HG03159 (cell line): ENCODE results near the gene DYNC1LI1.
"Not testable (repeated sequence)": the region's sequence is repeated elsewhere in the genome, so short reads cannot be mapped to it uniquely, and the experiment has no call there.

Experiments used
- ATAC-seq: cut with Tn5 transposase; IDR thresholded peaks from one replicate; pipeline ENCODE4 v1.9.1; 2021; ENCODE audit warnings: mild to moderate bottlenecking, moderate library complexity; ENCODE audit not compliant: unreplicated experiment

Gene DYNC1LI1

GRCh38 chr3:32540899-32541298, 29.8 kb downstream of the DYNC1LI1 start:
- no peak for ATAC-seq

GRCh38 chr3:32532434-32532833, 38.2 kb downstream of the DYNC1LI1 start:
- ATAC-seq = no peak

- no peak for ATAC-seq
Measured at GRCh38 chr3:32531010-32531647, 39.5 kb downstream of the DYNC1LI1 start.

- no peak for ATAC-seq
Measured at GRCh38 chr3:32525720-32526119, 44.9 kb downstream of the DYNC1LI1 start.

GRCh38 chr3:32522682-32523081, 48.0 kb downstream of the DYNC1LI1 start:
- no peak for ATAC-seq

GRCh38 chr3:32518921-32519320, 51.7 kb downstream of the DYNC1LI1 start:
- not testable (repeated sequence) for ATAC-seq

DNA sequence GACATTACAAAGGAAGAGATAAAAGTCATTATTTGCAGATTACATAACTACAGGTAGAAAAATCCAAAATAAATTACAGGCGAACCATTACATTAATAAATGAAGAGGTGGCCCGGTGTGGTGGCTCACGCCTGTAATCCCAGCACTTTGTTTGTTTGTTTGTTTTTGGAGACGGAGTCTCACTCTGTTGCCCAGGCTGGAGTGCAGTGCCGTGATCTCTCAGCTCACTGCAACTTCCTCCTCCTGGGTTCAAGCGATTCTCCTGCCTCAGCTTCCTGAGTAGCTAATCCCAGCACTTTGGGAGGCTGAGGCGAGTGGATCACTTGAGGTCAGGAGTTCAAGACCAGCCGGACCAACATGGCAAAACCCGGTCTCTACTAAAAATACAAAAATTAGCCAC, 53.9 kb downstream of the DYNC1LI1 start:
- ATAC-seq = not testable (repeated sequence)

DNA sequence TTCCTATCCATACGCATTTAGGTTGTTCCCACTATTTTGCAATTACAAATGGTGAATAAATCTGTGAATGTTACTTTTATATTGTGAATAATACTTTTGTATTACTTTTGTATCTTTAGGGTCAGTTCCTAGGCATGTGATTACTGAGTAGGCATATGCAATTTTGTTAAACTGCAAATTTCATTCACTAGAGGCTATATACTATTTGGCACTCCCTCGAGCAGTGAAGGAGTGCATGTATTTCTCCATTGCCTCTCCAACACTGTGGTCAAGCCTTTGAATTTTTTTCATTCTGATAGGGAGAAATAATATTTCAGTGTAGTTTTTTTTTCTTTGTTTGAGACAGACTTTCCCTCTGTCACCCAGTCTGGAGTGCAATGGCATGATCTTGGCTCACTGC, 59.7 kb downstream of the DYNC1LI1 start:
- no peak for ATAC-seq

DNA sequence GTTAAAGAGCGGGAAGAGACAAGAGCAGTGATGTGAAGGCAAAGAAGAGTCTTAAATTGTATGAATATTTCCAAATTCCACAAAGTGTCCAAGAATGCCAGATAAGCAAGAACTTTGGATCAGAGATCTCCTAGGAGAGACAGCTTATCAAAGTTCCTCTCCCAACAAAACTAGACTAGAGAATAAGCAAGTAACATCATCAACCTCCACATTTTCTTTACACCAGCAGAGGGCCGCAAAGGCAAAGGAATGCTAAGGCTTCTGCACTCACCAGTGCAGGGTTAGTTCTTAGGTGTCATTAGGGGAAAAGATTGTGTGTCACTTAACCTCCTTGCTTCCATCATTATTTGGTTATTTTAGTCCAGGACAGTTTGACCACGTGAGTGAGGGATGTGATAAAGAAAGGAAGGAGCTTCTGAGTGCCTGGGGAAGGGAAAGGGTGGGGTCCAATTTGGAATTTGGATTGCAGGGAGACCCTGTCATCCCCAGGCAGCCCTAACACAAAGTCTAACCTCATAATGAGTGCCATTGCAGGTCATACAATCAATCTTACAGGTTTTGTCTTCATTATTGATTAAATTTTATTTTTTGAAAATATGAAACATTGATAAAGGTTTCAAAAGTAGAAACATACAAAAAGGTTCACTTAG, 60.5 kb downstream of the DYNC1LI1 start:
- ATAC-seq = peak; percentile 85

GRCh38 chr3:32508711-32509110, 61.9 kb downstream of the DYNC1LI1 start:
- no peak for ATAC-seq

DNA sequence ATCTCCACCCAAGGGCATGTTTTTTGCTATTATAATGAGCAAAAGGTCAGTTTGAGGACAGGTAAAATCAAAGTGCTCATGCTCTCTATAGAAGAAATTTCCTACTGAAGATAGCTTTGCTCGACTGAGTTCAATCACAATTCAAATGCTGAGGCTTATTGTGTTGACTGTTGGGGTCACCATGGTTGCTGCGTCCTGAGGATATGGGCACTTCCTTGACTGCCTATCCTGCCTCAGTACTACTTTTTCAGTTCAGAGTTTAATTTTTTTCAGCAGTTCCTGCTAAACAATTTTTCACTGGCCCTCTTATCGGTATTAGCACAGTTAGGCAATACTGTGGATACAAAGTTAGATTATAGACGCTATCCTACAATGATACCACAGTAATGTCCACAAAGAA, 64.2 kb downstream of the DYNC1LI1 start:
- ATAC-seq = no peak

- peak; percentile 4 for ATAC-seq
Measured at GRCh38 chr3:32502946-32503286, 67.7 kb downstream of the DYNC1LI1 start.

DNA sequence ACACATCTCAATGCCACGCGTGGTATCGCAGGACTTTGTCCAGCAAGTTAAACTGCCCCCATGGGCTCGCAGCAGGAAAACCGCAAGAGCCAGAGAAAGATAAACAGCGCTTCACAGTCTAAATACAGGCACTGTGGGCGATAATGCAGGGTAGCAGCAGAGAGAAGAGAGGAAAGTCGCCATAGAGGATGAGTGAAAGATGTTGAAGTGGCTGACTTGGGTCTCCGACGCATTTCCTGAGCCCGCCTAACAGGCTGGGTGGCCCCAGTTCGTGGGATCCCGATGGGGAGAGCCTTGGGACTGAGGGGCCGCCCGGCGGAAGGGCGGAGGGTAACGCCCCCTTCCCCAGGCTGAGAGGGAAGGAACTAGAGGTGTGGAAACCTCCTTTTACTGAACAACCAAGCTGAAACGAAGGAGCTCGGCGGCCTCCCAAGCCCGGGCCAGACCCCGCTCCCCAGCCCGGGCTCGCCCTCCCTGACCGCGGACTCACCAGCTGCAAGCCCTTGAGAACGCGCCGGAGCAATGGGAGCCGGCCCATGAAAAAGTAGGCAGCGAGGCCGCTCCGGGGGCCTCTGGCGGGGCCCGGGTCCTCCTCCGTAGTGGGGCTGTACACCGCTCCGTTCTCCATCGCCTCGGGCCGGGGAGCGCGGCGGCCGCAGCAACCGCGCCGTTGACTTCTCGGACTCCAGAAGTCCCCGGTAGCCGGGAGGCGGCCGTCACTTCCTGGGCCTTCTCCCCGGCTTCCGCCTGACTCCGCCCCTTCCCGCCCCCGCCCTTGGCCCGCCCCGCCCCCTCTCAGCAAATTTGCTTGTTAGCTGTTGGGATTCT, 68.3 kb downstream of the DYNC1LI1 start, which contains the start of gene CMTM6:
Gene CMTM6, minus strand, starts transcription at position 735 of the 828 bp plus-strand sequence. Its CDS starts 107 bp downstream, at position 628.
- ATAC-seq = peak; percentile 74

DNA sequence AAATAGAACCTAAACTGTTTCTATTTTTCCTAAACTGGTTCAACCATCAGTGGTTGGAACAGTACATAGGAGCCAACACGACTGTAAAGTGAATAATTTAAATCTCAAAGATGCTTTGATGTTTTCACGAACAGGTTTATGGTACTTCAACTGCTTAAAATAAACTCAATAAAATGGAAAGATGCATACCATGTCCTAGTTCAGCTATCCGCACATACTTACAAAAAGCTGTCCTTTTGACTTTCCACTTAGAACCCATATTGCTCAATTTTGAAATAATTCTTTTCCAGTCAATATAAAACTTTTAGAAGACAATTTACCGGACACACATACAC, 68.9 kb downstream of the DYNC1LI1 start:
- ATAC-seq = peak; percentile 2

DNA sequence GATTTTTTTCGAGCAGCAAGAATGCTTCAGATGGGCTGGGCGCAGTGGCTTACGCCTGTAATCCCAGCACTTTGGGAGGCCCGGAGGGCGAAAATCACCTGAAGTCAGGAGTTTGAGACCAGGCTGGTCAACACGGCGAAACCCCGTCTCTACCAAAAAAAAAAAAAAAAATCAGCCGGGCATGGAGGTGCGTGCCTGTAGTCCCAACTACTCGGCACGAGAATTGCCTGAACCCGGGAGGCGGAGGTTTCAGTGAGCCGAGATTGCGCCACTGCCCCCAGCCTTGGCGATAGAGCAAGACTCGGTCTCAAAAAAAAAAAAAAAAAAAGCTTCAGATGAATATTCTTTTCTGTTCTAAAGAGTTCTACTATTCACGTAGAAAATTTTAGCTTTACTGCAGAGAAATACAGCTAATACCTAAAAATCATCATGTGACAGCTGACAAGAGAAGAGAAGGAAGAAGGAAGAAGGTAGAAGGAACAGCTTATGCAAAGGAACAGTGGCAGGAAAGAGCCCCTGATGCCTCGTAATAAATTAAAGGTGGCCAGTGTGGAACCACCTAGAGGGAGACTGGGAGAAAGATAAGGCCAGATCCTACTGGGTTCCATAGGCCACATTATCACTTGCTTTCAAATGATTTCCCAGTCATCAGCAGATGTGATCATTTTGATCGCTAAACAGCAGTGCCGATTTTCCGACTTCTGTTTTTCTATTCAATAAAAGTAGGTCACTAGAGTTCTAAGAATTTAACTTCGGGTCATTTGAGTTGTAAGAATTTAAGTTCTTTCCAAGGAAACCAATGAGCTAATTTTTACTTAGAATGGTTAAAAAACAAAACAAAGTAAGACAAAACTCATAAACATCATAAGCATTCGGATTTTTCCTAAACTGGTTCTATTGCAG, 69.5 kb downstream of the DYNC1LI1 start:
- ATAC-seq = no peak

- no peak for ATAC-seq
Measured at GRCh38 chr3:32500231-32500630, 70.4 kb downstream of the DYNC1LI1 start.

DNA sequence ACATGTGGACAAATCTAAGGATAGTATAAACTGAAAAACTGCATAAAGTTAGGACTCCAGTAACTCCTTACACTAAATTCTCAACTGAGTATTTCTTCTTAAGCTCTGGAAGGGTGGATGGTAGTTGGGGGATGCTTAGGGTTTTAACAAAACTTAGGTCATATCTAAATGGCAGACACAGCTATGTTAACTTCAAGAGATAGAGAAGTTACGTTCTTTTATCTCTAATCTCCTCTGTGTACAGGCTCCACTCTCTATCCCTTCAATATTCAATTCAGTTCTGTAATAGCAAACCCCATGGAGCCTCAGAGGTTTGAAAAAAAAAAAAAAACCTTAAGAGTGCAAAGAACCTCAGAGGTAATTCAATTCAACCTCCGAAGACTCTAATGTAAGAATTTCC, 71.1 kb downstream of the DYNC1LI1 start:
- ATAC-seq = no peak

DNA sequence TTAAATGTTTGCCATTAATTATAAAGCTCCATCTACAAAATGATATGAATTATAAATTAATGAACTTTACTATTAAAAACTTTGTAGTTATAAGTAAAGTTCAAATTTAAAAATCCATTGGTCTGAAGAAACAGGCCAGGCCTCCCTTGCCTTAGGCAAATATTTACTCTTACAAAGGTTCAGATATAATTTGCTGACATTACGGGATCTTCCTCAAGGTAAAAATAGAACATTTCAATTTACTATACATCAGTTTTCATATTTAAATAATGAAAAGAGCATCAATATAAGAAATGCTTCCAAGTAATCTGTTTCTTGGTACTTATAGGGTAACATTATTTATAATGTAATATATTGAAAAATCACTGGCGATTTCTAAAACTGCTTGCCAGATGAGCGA, 71.7 kb downstream of the DYNC1LI1 start:
- no peak for ATAC-seq

- no peak for ATAC-seq
Measured at GRCh38 chr3:32498252-32498651, 72.4 kb downstream of the DYNC1LI1 start.

DNA sequence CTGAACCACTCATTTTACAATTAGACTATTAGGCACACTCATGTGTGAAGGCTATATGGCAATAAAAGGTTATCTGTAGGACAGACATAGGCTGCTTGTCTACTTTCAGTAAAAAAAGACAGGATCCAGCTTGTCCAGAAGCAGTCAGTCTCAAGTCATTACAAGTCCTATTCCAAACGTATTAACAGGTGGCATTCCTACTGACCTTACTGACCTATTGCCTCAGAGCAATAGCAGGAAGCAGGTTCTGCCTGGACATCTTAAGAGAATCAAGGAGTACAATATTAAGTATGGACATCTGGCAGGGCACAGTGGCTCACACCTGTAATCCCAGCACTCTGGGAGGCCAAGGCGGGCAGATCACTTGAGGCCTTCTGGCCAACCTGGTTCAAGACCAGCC, 75.0 kb downstream of the DYNC1LI1 start:
- ATAC-seq = no peak

- no peak for ATAC-seq
Measured at GRCh38 chr3:32495085-32495484, 75.6 kb downstream of the DYNC1LI1 start.
